ENCODE data around the gene INPP5K. TPM values are rescaled to one million over a fixed set of nuclear protein-coding genes. Genes with fewer than 3 reads are reported as not detected.

The INPP5K gene
- total and polyA plus RNA-seq, 10 of the 15 experiments (the other 5 are each of a cell fraction or from before 2014, with no cell fraction given): 0.58 to 41.2 (median 23.3) TPM

- intact Hi-C loops (cut with micrococcal nuclease; ENCODE audit: unreplicated experiment): no loop called here
- Histone ChIP-seq H2AFZ (ENCODE audit: control insufficient read depth, low read depth, low read length) (no peak overlapping the region), H3K36me3 (ENCODE audit: control insufficient read depth in 2 of 2, insufficient read depth in 2 of 2, low read length in 1 of 2) (peaks cover 18 to 20% of the 10 kb centered on the region in 2 experiments; a peak in 3 of 4 replicates), H3K27me3 (replicated peaks in 1 of 2; ENCODE audit: control insufficient read depth in 2 of 2, insufficient read depth in 2 of 2, low read length in 1 of 2) (no peaks in the 10 kb centered on the region), H3K9me3 (replicated peaks; ENCODE audit: control insufficient read depth, insufficient read depth, low read length) (no peaks in the 10 kb centered on the region), H3K9ac (ENCODE audit: control insufficient read depth, insufficient read depth, low read length) (no peak overlapping the region), H3K4me2 (ENCODE audit: control insufficient read depth, insufficient read depth) (no peak overlapping the region), H3K79me2 (ENCODE audit: control insufficient read depth, insufficient read depth, low read length) (no peaks in the 10 kb centered on the region), H3K27ac (ENCODE audit: control insufficient read depth, insufficient read depth) (no peak overlapping the region), H4K20me1 (ENCODE audit: control insufficient read depth, insufficient read depth) (no peaks in the 10 kb centered on the region), H3K4me3 (no peak overlapping the region), H3K4me1 (ENCODE audit: control insufficient read depth, insufficient read depth, low read length) (no peaks in the 10 kb centered on the region)
- DNase-seq (ENCODE audit: low read depth, low spot score) (no peak), FAIRE-seq (no peak), ATAC-seq (no peak)
- SMC1A ChIA-PET (ENCODE audit: uncharacterized antibody, unreplicated experiment): interaction anchor here (0.8 to 1.5 kb wide), 5 partner anchors 15 to 168 kb away, joined by 3 to 6 read pairs (median 4); no protein-coding TSS in a partner anchor
- CTCF ChIA-PET: interaction anchor here (0.5 to 3.2 kb wide), 17 partner anchors 11 to 905 kb away, joined by 3 to 22 read pairs (median 4); partner anchors contain the start of genes CRK, INPP5K and SLC43A2
- BruUV-seq (replicated peaks): no TSS peak
- in situ Hi-C loops (cut with MboI): no loop called here
- TF ChIP-seq SMC3 (IDR thresholded peaks at IDR 0.05; ENCODE audit: borderline replicate concordance, low read length) (no peak), POLR2A (IDR thresholded peaks at IDR 0.05; ENCODE audit: low read depth, low read length) (peak; percentile 7; the same call in 1 of the 2 replicates)
- RAD21 ChIA-PET (ENCODE audit: unreplicated experiment): interaction anchor here (1.0 to 1.8 kb wide), 7 partner anchors 17 to 270 kb away, joined by 3 to 12 read pairs (median 4); partner anchors contain the start of gene INPP5K
- POLR2A ChIA-PET: interaction anchor here (0.8 kb wide), 1 partner anchor 17 kb away, joined by 3 read pairs; the partner anchor contains the start of gene INPP5K
- WGBS (ENCODE audit: insufficient coverage, insufficient replicate concordance, low lambda C conversion rate, missing lambda C conversion rate): 94% methylated on average over 24 of the region's 24 CpGs
Measured at GRCh38 chr17:1533661-1534325, 17.4 kb upstream of the INPP5K start.

- no peak overlapping the region for H3K9ac ChIP-seq (ENCODE audit: control insufficient read depth, insufficient read depth, low read length)
- no peak overlapping the region for H3K27ac ChIP-seq (ENCODE audit: control insufficient read depth, insufficient read depth)
- peak; percentile 86 for ATAC-seq
- in situ Hi-C loops (cut with MboI) (no loop called here), intact Hi-C loops (cut with micrococcal nuclease; ENCODE audit: unreplicated experiment) (no loop called here)
- no TSS peak for BruUV-seq (replicated peaks)
- WGBS (ENCODE audit: insufficient coverage, insufficient replicate concordance, low lambda C conversion rate, missing lambda C conversion rate): 72% methylated on average over 10 of the region's 10 CpGs
- H3K79me2 ChIP-seq (ENCODE audit: control insufficient read depth, insufficient read depth, low read length): no peaks in the 10 kb centered on the region
- ChIA-PET RAD21 (ENCODE audit: unreplicated experiment) (interaction anchor here (1.0 to 1.8 kb wide), 7 partner anchors 16 to 269 kb away, joined by 3 to 12 read pairs (median 4); partner anchors contain the start of gene INPP5K), CTCF (interaction anchor here (0.5 to 3.2 kb wide), 18 partner anchors 10 to 906 kb away, joined by 3 to 22 read pairs (median 4); partner anchors contain the start of genes CRK, INPP5K and SLC43A2), POLR2A (interaction anchor here (0.6 to 0.8 kb wide), 2 partner anchors 17 to 21 kb away, joined by 3 to 5 read pairs; partner anchors contain the start of gene INPP5K), SMC1A (ENCODE audit: uncharacterized antibody, unreplicated experiment) (interaction anchor here (0.8 to 1.3 kb wide), 4 partner anchors 14 to 168 kb away, joined by 3 to 6 read pairs (median 4); no protein-coding TSS in a partner anchor)
- H3K4me3 ChIP-seq: no peak overlapping the region
- no peaks in the 10 kb centered on the region for H4K20me1 ChIP-seq (ENCODE audit: control insufficient read depth, insufficient read depth)
- no peak for DNase-seq (ENCODE audit: low read depth, low spot score)
- peaks cover 15% of the 10 kb centered on the region in 2 experiments; a peak in 3 of 4 replicates for H3K36me3 ChIP-seq (ENCODE audit: control insufficient read depth in 2 of 2, insufficient read depth in 2 of 2, low read length in 1 of 2)
- H2AFZ ChIP-seq (ENCODE audit: control insufficient read depth, low read depth, low read length): no peak overlapping the region
- H3K4me2 ChIP-seq (ENCODE audit: control insufficient read depth, insufficient read depth): no peak overlapping the region
- no peaks in the 10 kb centered on the region for H3K4me1 ChIP-seq (ENCODE audit: control insufficient read depth, insufficient read depth, low read length)
- no peaks in the 10 kb centered on the region for H3K27me3 ChIP-seq (replicated peaks in 1 of 2; ENCODE audit: control insufficient read depth in 2 of 2, insufficient read depth in 2 of 2, low read length in 1 of 2)
- FAIRE-seq: peak; percentile 72
- H3K9me3 ChIP-seq (replicated peaks; ENCODE audit: control insufficient read depth, insufficient read depth, low read length): no peaks in the 10 kb centered on the region
- TF ChIP-seq, protein P1, sequence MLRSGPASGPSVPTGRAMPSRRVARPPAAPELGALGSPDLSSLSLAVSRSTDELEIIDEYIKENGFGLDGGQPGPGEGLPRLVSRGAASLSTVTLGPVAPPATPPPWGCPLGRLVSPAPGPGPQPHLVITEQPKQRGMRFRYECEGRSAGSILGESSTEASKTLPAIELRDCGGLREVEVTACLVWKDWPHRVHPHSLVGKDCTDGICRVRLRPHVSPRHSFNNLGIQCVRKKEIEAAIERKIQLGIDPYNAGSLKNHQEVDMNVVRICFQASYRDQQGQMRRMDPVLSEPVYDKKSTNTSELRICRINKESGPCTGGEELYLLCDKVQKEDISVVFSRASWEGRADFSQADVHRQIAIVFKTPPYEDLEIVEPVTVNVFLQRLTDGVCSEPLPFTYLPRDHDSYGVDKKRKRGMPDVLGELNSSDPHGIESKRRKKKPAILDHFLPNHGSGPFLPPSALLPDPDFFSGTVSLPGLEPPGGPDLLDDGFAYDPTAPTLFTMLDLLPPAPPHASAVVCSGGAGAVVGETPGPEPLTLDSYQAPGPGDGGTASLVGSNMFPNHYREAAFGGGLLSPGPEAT (IDR thresholded peaks at IDR 0.05; ENCODE audit: low read depth): no peak
- TF ChIP-seq MXI1 (IDR thresholded peaks at IDR 0.05; ENCODE audit: low read depth, low read length) (no peak), SREBF1 (IDR thresholded peaks at IDR 0.05; ENCODE audit: low read length) (no peak), ZBTB33 (IDR thresholded peaks at IDR 0.05) (no peak), TCF12 (IDR thresholded peaks at IDR 0.05; ENCODE audit: low read depth, low read length) (no peak), SPI1 (IDR thresholded peaks at IDR 0.05; ENCODE audit: borderline replicate concordance, insufficient read depth, low read depth, low read length) (peak; percentile 83)
Measured at GRCh38 chr17:1532836-1533602, 16.6 kb upstream of the INPP5K start.
